HG02642 (cell line): ENCODE data around the gene SRSF10.
"Not testable (repeated sequence)": the region's sequence is repeated elsewhere in the genome, so short reads cannot be mapped to it uniquely, and the experiment has no call there.

Experiments
- ATAC-seq: cut with Tn5 transposase; IDR thresholded peaks from one replicate; pipeline ENCODE4 v1.9.1; 2021; ENCODE audit warnings: mild to moderate bottlenecking; ENCODE audit not compliant: unreplicated experiment, poor library complexity

The SRSF10 gene

GRCh38 chr1:23999156-23999671 lies 19.1 kb upstream of the SRSF10 start:
- no peak for ATAC-seq

DNA sequence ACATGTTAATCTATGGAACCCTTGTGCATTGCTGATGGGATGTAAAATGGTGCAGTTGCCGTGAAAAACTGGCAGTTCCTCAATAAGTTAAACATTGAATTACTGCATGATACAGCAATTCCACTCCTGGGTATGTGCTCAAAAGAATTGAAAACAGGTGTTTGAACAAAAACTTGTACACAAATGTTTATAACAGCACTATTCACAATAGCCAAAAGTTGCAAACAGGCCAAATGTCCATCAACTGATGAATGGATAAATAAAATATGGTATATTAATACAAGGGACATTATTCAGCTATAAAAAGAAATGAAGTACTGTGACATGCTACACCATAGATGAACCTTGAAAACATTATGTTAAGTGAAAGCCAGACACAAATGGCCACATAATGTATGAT lies 17.7 kb upstream of the SRSF10 start:
- no peak for ATAC-seq

DNA sequence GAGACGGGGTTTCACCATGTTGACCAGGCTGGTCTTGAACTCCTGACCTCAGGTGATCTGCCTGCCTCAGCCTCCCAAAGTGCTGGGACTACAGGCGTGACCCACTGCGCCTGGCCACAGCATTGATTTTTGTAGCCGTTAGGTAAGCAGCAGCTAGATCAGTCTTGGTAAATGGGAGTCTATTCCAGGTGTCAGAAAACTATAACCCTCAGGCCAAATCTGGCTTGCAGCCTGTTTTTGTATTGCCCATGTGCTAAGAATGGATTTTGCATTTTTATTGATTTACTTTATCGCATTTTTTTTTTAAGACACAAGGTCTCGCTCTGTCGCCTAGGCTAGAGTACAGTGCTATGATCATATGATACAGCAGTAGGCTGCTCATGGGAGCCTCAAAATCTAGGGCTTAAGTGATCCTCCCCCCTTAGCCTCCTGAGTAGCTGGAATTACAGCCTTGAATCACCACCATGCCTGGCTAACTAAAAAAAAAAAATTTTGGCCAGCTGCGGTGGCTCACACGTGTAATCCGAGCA lies 16.6 kb upstream of the SRSF10 start:
- ATAC-seq, result no peak

GRCh38 chr1:23995431-23995837 lies 15.3 kb upstream of the SRSF10 start:
- ATAC-seq, result no peak

DNA sequence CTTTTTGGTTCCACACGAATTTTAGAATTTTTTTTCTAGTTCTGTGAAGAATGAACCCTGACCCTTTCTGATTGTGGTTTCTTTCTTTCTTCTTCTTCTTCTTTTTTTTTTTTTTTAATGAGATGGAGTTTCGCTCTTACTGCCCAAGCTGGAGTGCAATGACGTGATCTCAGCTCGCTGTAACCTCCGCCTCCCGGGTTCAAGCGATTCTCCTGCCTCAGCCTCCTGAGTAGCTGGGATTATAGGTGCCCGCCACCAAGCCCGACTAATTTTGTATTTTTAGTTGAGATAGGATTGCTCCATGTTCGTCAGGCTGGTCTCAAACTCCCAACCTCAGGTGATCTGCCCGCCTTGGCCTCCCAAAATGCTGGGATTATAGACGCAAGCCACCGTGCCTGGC lies 11.9 kb upstream of the SRSF10 start:
- ATAC-seq, result not testable (repeated sequence)

- ATAC-seq, result no peak
These were observed 9.1 kb upstream of the SRSF10 start for GRCh38 chr1:23989263-23989662.

- ATAC-seq, result not testable (repeated sequence)
These were observed 6.9 kb upstream of the SRSF10 start for GRCh38 chr1:23987038-23987437.

DNA sequence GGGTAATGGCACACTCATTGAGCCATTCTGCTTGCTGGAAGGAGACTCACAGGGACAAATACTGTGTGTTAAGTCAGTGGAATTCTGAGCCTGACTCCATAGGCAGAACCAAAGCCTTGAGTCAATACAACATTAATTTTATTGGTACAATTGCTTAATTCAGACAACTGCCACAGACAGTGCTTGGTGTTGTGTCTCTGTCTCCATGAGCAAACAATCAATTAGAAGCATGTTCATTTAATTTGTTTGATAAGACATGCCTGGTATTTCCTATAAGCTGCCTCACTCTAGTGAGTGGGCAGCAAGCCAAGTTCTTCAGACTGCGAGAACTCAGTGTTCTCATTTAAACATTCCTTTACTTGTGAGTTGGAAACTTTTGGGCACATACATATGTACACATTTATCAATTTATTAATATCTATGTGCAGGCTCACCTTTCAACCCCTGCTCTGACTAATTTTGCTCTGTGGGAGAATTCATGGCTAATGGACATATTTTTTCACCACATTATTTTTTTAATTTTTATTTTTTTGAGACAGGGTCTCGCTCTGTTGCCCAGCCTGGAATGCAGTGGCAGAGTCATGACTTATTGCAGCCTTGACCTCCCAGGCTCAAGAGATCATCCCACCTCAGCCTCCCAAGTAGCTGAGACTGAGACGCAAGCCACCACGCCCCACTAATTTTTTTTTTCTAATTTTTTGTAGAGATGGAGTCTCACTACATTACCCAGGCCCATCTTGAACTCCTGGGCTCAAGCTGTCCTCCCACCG lies 4.5 kb upstream of the SRSF10 start:
- ATAC-seq, result no peak

DNA sequence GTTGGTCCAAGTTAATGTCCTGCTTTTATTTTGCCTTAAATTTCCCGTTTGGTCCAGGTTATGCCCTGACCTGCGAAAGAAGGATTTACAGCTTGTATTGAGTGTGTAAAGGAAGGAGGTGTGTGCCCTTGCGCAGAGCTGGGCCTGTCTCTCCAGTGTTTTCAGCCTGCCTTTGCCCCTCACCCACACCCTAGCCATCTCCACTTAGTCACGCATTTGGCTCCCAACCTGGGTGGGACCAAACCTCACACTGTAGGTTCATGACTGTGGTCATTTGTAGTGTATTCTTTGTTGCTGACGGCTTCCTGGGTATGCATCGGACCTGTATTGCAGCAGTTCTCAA lies 572 bp upstream of the SRSF10 start:
- ATAC-seq, result peak; percentile 29

DNA sequence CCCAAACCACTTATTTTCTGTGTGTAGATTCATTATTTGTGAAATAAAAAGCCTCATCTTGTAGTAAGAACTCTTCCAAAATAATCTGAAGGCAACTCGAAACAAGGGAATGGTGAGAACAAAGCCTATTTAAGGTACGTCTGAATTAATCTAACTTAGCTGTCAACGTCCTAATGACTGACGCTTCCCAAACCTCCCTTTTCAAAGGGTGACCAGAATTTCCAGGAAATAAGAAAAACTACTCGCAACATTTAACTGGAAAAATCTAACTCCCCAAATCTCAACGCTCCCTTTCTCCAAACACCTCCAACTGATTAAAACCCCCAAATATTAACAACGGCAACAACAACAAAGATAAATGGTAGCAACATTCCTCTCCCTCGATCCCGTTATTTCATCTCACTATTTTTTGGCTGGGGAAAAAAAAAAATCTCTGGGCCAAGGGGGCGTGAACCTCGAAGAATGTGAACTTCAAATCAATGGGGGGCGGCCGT lies 693 bp downstream of the SRSF10 start:
- ATAC-seq, result no peak

DNA sequence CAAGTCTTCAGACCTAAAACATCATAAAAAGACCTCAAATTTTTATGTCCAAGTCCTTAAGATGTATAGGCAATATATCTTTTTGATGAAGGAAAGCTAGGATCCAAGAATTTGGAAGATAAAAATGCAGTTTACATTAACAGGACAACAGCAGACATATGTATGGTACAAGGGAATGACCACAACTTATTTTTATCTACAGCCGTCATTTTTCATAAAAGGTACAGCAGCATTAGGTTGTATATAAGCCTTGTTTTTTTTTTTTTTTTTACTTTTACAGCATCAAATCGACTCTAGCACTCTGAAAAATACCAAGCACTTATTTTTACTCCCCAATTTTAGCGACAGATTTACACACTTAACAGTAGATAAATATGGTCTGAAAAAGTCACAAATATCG lies 1.3 kb downstream of the SRSF10 start:
- no peak for ATAC-seq

- no peak for ATAC-seq
These were observed 2.3 kb downstream of the SRSF10 start for GRCh38 chr1:23977854-23978191.

DNA sequence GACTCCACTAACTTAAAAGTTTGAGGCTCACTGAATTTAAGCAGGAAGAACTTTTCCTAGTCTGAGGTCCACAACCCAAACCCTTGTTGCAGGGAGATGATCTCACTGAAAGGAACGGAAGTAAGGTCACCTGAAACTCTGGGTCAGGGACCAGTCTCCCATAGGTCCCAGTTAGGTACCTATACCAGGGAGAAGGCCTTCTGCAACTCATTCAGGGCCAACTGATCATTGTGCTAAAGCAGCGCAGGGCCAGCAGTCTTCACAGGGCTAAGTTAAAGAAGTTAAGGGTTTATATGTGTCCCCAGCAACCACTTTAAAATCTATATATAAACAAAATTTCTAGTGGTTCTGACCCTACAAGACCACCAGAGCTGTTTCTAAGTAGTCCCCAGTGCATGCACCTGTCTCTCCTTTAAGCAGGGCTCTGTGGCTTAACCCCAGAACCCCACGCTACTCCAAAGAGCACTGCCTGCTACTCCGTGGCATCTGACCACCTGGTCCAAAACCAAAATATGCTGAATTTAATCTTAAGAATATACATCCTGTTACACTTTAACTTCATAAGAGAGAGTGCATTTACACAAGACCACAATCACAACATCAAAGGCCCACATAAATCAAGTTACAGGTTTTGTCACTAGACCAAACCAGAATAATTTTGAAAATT lies 2.8 kb downstream of the SRSF10 start:
- ATAC-seq, result no peak

- no peak for ATAC-seq
These were observed 12.3 kb downstream of the SRSF10 start for GRCh38 chr1:23967871-23968270.

- ATAC-seq, result no peak
These were observed 13.1 kb downstream of the SRSF10 start for GRCh38 chr1:23966973-23967493.

GRCh38 chr1:23964790-23965740 lies 15.1 kb downstream of the SRSF10 start:
- no peak for ATAC-seq

GRCh38 chr1:23964235-23964668 lies 15.9 kb downstream of the SRSF10 start:
- ATAC-seq, result no peak

GRCh38 chr1:23963617-23964234 lies 16.4 kb downstream of the SRSF10 start:
- ATAC-seq, result no peak

GRCh38 chr1:23960291-23961020 lies 19.7 kb downstream of the SRSF10 start:
- no peak for ATAC-seq
